AG10803 (cell line): ENCODE measurements around the gene FAM83B.
A peak's percentile ranks its signal among the peaks of the same experiment; 100 is the strongest.
"Not testable (repeated sequence)": the region's sequence is repeated elsewhere in the genome, so short reads cannot be mapped to it uniquely, and the experiment has no call there.

ENCODE experiments used
- DNase-seq: peaks from one replicate; pipeline ENCODE4 v3.0.0; 2010; ENCODE audit warnings: low read depth
- H3K4me3 ChIP-seq: 2 replicates; pipeline ENCODE4 v1.5.1; 2011; ENCODE audit warnings: mild to moderate bottlenecking, low read length, control low read depth
- CTCF ChIP-seq: conservative IDR thresholded peaks from 2 replicates; pipeline ENCODE4 v1.5.1; 2011; ENCODE audit warnings: mild to moderate bottlenecking, low read length, control low read depth, inconsistent platforms

FAM83B gene

GRCh38 chr6:54935739-54936138 is 89.2 kb downstream of the FAM83B start:
- no peak for TF ChIP-seq CTCF
- H3K4me3 ChIP-seq: no peak overlapping the region
- peak; percentile 42 for DNase-seq

- TF ChIP-seq CTCF: no peak
- H3K4me3 ChIP-seq: no peak overlapping the region
Measured at GRCh38 chr6:54937371-54937770, 90.8 kb downstream of the FAM83B start.

GRCh38 chr6:54957698-54958097 is 111.1 kb downstream of the FAM83B start:
- H3K4me3 ChIP-seq: no peak overlapping the region
- DNase-seq: no peak
- no peak for TF ChIP-seq CTCF

More at GRCh38 chr6:54937371-54937770, 90.8 kb downstream of the FAM83B start:
- no peak for DNase-seq

- DNase-seq: no peak
- TF ChIP-seq CTCF: no peak
Measured at GRCh38 chr6:54958446-54958845, 111.9 kb downstream of the FAM83B start.

GRCh38 chr6:54959820-54960219 is 113.2 kb downstream of the FAM83B start:
- DNase-seq: no peak
- no peak overlapping the region for H3K4me3 ChIP-seq
- no peak for TF ChIP-seq CTCF

More at GRCh38 chr6:54958446-54958845, 111.9 kb downstream of the FAM83B start:
- H3K4me3 ChIP-seq: no peak overlapping the region

GRCh38 chr6:54961372-54961771 is 114.8 kb downstream of the FAM83B start:
- H3K4me3 ChIP-seq, DNase-seq: not testable (repeated sequence)

- no peak for TF ChIP-seq CTCF
- DNase-seq: no peak
- no peak overlapping the region for H3K4me3 ChIP-seq
Measured at GRCh38 chr6:54970337-54970736, 123.8 kb downstream of the FAM83B start.

GRCh38 chr6:54971825-54972224 is 125.3 kb downstream of the FAM83B start:
- no peak for DNase-seq
- no peak for TF ChIP-seq CTCF
- no peak overlapping the region for H3K4me3 ChIP-seq

- not testable (repeated sequence) for H3K4me3 ChIP-seq, DNase-seq
Measured at GRCh38 chr6:54979161-54979560, 132.6 kb downstream of the FAM83B start.
